SU-DHL-6 (cell line): ENCODE measurements around the gene CRX.
A peak's percentile ranks its signal among the peaks of the same experiment; 100 is the strongest.
"Not testable (repeated sequence)": the region's sequence is repeated elsewhere in the genome, so short reads cannot be mapped to it uniquely, and the experiment has no call there.

Source experiments
- H2AFZ ChIP-seq: fragments of 200-600 bp; sonication (generic); 2 replicates; pipeline ENCODE4 v1.6.1; 2014; ENCODE audit warnings: low read depth, mild to moderate bottlenecking, moderate library complexity, mixed read lengths, antibody characterized with exemption, low read length; ENCODE audit not compliant: severe bottlenecking
- H3F3A ChIP-seq: fragments of 200-600 bp; shearing (Covaris generic); 2 replicates; pipeline ENCODE4 v1.6.0; 2016; ENCODE audit warnings: antibody characterized with exemption, mild to moderate bottlenecking; ENCODE audit not compliant: insufficient read depth
- H3K27ac ChIP-seq: fragments of 200-600 bp; sonication (generic); 2 replicates; pipeline ENCODE4 v1.5.1; 2016; ENCODE audit warnings: low read depth, mild to moderate bottlenecking, low read length, moderate library complexity, mixed read lengths
- H3K27me3 ChIP-seq: fragments of 200-600 bp; sonication (generic), shearing (Covaris generic); 2 replicates; pipeline ENCODE4 v1.6.0; 2014; ENCODE audit warnings: mild to moderate bottlenecking, low read length
- H3K36me3 ChIP-seq: fragments of 200-600 bp; sonication (generic); 2 replicates; pipeline ENCODE4 v1.6.1; 2014; ENCODE audit warnings: mild to moderate bottlenecking, low read length, mixed read lengths
- H3K4me2 ChIP-seq: fragments of 300-600, 200-600 bp; shearing (Covaris generic), sonication (generic); 2 replicates; pipeline ENCODE4 v1.6.0; 2014; ENCODE audit warnings: low read length, low read depth, mild to moderate bottlenecking; ENCODE audit not compliant: poor library complexity, severe bottlenecking
- H3K4me3 ChIP-seq: fragments of 200-600 bp; sonication (generic); 2 replicates; pipeline ENCODE4 v1.5.1; 2014; ENCODE audit warnings: antibody characterized with exemption, low read length, mild to moderate bottlenecking, mixed read lengths; ENCODE audit not compliant: insufficient read depth, poor library complexity, severe bottlenecking
- H3K79me2 ChIP-seq: fragments of 200-600 bp; sonication (generic); 2 replicates; pipeline ENCODE4 v1.6.1; 2014; ENCODE audit warnings: mild to moderate bottlenecking, low read length, moderate library complexity; ENCODE audit not compliant: insufficient read depth
- H3K9ac ChIP-seq: fragments of 200-600 bp; sonication (generic); 2 replicates; pipeline ENCODE4 v1.7.0; 2014; ENCODE audit warnings: mild to moderate bottlenecking, low read length
- H3K9me2 ChIP-seq: fragments of 200-600 bp; sonication (generic); replicated peaks from 2 replicates; pipeline ENCODE4 v1.6.1; 2014; ENCODE audit warnings: low read length; ENCODE audit not compliant: insufficient read depth
- H3K9me3 ChIP-seq: fragments of 200-600 bp; sonication (generic); 2 replicates; pipeline ENCODE4 v1.6.1; 2014; ENCODE audit warnings: low read length, mixed read lengths; ENCODE audit not compliant: insufficient read depth
- H4K20me1 ChIP-seq: fragments of 200-600 bp; sonication (generic); 2 replicates; pipeline ENCODE4 v1.6.1; 2014; ENCODE audit warnings: low read depth, mild to moderate bottlenecking, antibody characterized with exemption, low read length, moderate library complexity, mixed read lengths
- CTCF ChIP-seq: fragments of 200-600 bp; sonication (generic); IDR thresholded peaks from one replicate; pipeline ENCODE4 v1.5.1; 2017; ENCODE audit warnings: antibody characterized with exemption, mild to moderate bottlenecking, low read length, moderate library complexity; ENCODE audit not compliant: insufficient read depth, poor library complexity, severe bottlenecking
- EZH2phosphoT487 ChIP-seq: fragments of 200-600 bp; sonication (generic), shearing (Covaris generic); conservative IDR thresholded peaks from 2 replicates; pipeline ENCODE4 v1.6.1; 2018; ENCODE audit warnings: mild to moderate bottlenecking, antibody characterized with exemption, low read length, moderate library complexity, mixed read lengths

The CRX gene

GRCh38 chr19:47821460-47822020 is at the start of gene CRX:
TSS of gene CRX (plus strand) at chr19:47821937. CDS start at chr19:47834444, 12,507 bp downstream.
- Histone ChIP-seq H3F3A (no peaks in the 10 kb centered on the region), H3K9ac (no peak within 1 kb of the TSS), H3K27me3 (no peaks in the 10 kb centered on the region), H3K9me2 (no peaks in the 10 kb centered on the region), H3K27ac (no peak within 1 kb of the TSS), H2AFZ (no peak within 1 kb of the TSS), H3K36me3 (no peaks in the 10 kb centered on the region), H3K4me2 (no peak within 1 kb of the TSS), H4K20me1 (no peaks in the 10 kb centered on the region), H3K9me3 (no peaks in the 10 kb centered on the region), H3K79me2 (no peaks in the 10 kb centered on the region), H3K4me3 (no peak within 1 kb of the TSS)
- TF ChIP-seq CTCF (no peak), EZH2phosphoT487 (no peak)

- no peak for TF ChIP-seq CTCF
- no peak for TF ChIP-seq EZH2phosphoT487
- no peaks in the 10 kb centered on the region for H3K9me2 ChIP-seq
- no peaks in the 10 kb centered on the region for H3K27me3 ChIP-seq
- H3K36me3 ChIP-seq: no peaks in the 10 kb centered on the region
- no peaks in the 10 kb centered on the region for H3K79me2 ChIP-seq
- no peak overlapping the region for H3K27ac ChIP-seq
- no peak overlapping the region for H3K9ac ChIP-seq
- no peaks in the 10 kb centered on the region for H3K9me3 ChIP-seq
- no peaks in the 10 kb centered on the region for H4K20me1 ChIP-seq
- H3K4me2 ChIP-seq: no peak overlapping the region
- H3K4me3 ChIP-seq: no peak overlapping the region
- H3F3A ChIP-seq: no peaks in the 10 kb centered on the region
- no peak overlapping the region for H2AFZ ChIP-seq
Observed at GRCh38 chr19:47776568-47776967, 45.2 kb upstream of the CRX start.

- H3K9me2 ChIP-seq, H3K27me3 ChIP-seq, H3K27ac ChIP-seq, H4K20me1 ChIP-seq, H3K9me3 ChIP-seq, H3K79me2 ChIP-seq, H3K36me3 ChIP-seq, H3F3A ChIP-seq: not testable (repeated sequence)
- H2AFZ ChIP-seq: peak overlapping the region; percentile 93
- H3K4me2 ChIP-seq: peak overlapping the region; percentile 76
- peak overlapping the region; percentile 64 for H3K4me3 ChIP-seq
- peak overlapping the region; percentile 69; the same call in 1 of the 2 replicates for H3K9ac ChIP-seq
Observed at GRCh38 chr19:47777245-47778048, 44.3 kb upstream of the CRX start.
